ENCODE measurements around the gene SLC6A9. TPM values are rescaled to one million over a fixed set of nuclear protein-coding genes. Genes with fewer than 3 reads are reported as not detected.

Gene SLC6A9
- total RNA-seq, 1 donor from 2014 or later = 2.1 TPM

Other genes with a start within 250 kb of the SLC6A9 start
- gene ARTN, start 97.7 kb downstream of the SLC6A9 start, total RNA-seq = 0.21 and 0.39 TPM in 2 replicates
- gene IPO13, start 84.5 kb downstream of the SLC6A9 start, total RNA-seq = 26.4 and 26.8 TPM in 2 replicates
- 48.2 and 49.5 TPM in 2 replicates for gene DPH2, start 61.5 kb downstream of the SLC6A9 start, total RNA-seq
- 156 and 160 TPM in 2 replicates for gene ATP6V0B, start 56.5 kb downstream of the SLC6A9 start, total RNA-seq
- 53.9 and 57.7 TPM in 2 replicates for gene B4GALT2, start 52.3 kb downstream of the SLC6A9 start, total RNA-seq
- 2.1 and 2.3 TPM in 2 replicates for gene CCDC24, start 39.9 kb downstream of the SLC6A9 start, total RNA-seq
- not detected in 2 replicates for gene KLF17, start 87.4 kb upstream of the SLC6A9 start, total RNA-seq
- not detected in 2 replicates for gene KLF18, start 110.2 kb upstream of the SLC6A9 start, total RNA-seq
- 32.8 and 36.8 TPM in 2 replicates for gene DMAP1, start 182.0 kb upstream of the SLC6A9 start, total RNA-seq

Data from activated T-helper 2 cell treated with anti-CD3 and anti-CD28 coated beads, Interferon-gamma antibody, Interleukin-2, Interleukin-4, amounts not matched to agents 10 μg/mL and 5 μg/mL and 100 μg/mL, durations not matched to agents 14 hours and 24 hours and 36 hours (primary cell).